HCT116 (cell line): Measurements from ENCODE around the gene PADI4.

Experiments used
- EZH2 ChIP-seq: fragments of 200-600 bp; sonication (generic); IDR thresholded peaks from 2 replicates; pipeline ENCODE4 v1.6.1; 2017; ENCODE audit warnings: antibody characterized with exemption, mixed run types
- POLR2A ChIP-seq: IDR thresholded peaks from 2 replicates; pipeline ENCODE4 v1.7.0; 2011; ENCODE audit warnings: borderline replicate concordance; ENCODE audit not compliant: insufficient read depth, insufficient read length; ENCODE audit errors: extremely low read depth
- POLR2AphosphoS5 ChIP-seq: IDR thresholded peaks from 2 replicates; pipeline ENCODE4 v1.6.1; 2011; ENCODE audit warnings: mild to moderate bottlenecking, low read depth, low read length, moderate library complexity
- RAD21 ChIP-seq: IDR thresholded peaks from 2 replicates; pipeline ENCODE4 v1.6.1; 2012; ENCODE audit warnings: low read depth, mild to moderate bottlenecking
- TF ChIP-seq, protein P1 (sequence below), 3 experiments: fragments of 200-600 bp in 1 of 3; sonication (generic) in 1 of 3; IDR thresholded peaks in 2 of 3; conservative IDR thresholded peaks in 1 of 3; 2 replicates each; pipeline ENCODE4 v1.5.1; 2012 to 2017; ENCODE audit warnings: low read depth in 2 of 3, low read length in 2 of 3, antibody characterized with exemption in 1 of 3, borderline replicate concordance in 1 of 3, control low read depth in 1 of 3, mild to moderate bottlenecking in 1 of 3, mixed read lengths in 1 of 3, mixed run types in 1 of 3, moderate library complexity in 1 of 3; ENCODE audit not compliant: insufficient read depth in 1 of 3
- TF ChIP-seq, protein P2 (sequence below): IDR thresholded peaks from 2 replicates; pipeline ENCODE4 v1.6.1; 2011; ENCODE audit warnings: mild to moderate bottlenecking, low read length, moderate library complexity; ENCODE audit not compliant: insufficient replicate concordance; ENCODE audit errors: extremely low read depth

DNA sequence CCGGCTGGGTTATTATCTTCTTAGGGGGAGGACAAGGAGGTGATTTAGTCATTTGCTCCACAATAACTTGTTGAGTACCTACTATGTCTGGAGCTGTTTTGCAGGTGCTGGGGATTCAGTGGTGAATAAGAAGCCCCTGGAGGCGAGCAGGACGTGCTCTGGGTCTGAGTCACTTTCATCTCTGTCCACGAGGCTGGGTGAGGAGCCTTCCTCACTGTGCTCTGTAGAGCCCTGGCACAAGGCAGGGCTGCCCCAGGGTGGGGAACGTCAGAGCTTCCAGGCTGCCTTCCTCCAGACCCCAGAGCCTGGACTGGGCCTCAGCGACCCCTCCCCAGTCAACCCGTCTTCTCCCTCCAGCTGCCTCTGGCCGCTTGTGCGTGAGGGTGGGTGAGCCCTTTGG lies 61.5 kb downstream of the PADI4 start:
- no peak for TF ChIP-seq EZH2
- TF ChIP-seq, protein P1, sequence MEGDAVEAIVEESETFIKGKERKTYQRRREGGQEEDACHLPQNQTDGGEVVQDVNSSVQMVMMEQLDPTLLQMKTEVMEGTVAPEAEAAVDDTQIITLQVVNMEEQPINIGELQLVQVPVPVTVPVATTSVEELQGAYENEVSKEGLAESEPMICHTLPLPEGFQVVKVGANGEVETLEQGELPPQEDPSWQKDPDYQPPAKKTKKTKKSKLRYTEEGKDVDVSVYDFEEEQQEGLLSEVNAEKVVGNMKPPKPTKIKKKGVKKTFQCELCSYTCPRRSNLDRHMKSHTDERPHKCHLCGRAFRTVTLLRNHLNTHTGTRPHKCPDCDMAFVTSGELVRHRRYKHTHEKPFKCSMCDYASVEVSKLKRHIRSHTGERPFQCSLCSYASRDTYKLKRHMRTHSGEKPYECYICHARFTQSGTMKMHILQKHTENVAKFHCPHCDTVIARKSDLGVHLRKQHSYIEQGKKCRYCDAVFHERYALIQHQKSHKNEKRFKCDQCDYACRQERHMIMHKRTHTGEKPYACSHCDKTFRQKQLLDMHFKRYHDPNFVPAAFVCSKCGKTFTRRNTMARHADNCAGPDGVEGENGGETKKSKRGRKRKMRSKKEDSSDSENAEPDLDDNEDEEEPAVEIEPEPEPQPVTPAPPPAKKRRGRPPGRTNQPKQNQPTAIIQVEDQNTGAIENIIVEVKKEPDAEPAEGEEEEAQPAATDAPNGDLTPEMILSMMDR (IDR thresholded peaks at IDR 0.05 in 2 of 3, conservative IDR thresholded peaks at IDR 0.05 in 1 of 3; ENCODE audit: borderline replicate concordance in 1 of 3, insufficient read depth in 1 of 3, low read depth in 2 of 3, low read length in 2 of 3) = no peak
- TF ChIP-seq RAD21 = no peak
- no peak for TF ChIP-seq POLR2A
- TF ChIP-seq POLR2AphosphoS5 = no peak
- TF ChIP-seq, protein P2, sequence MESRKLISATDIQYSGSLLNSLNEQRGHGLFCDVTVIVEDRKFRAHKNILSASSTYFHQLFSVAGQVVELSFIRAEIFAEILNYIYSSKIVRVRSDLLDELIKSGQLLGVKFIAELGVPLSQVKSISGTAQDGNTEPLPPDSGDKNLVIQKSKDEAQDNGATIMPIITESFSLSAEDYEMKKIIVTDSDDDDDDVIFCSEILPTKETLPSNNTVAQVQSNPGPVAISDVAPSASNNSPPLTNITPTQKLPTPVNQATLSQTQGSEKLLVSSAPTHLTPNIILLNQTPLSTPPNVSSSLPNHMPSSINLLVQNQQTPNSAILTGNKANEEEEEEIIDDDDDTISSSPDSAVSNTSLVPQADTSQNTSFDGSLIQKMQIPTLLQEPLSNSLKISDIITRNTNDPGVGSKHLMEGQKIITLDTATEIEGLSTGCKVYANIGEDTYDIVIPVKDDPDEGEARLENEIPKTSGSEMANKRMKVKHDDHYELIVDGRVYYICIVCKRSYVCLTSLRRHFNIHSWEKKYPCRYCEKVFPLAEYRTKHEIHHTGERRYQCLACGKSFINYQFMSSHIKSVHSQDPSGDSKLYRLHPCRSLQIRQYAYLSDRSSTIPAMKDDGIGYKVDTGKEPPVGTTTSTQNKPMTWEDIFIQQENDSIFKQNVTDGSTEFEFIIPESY = no peak
